Neuron (in vitro differentiated cells): ENCODE data around the gene SLC37A1.

Source experiments
- H2AFZ ChIP-seq: one replicate; pipeline ENCODE4 v1.6.1; 2013; ENCODE audit warnings: low read depth, mild to moderate bottlenecking, inconsistent platforms, low read length, moderate library complexity
- H3K27me3 ChIP-seq: one replicate; pipeline ENCODE4 v1.6.1; 2013; ENCODE audit warnings: low read length; ENCODE audit not compliant: insufficient read depth
- H3K36me3 ChIP-seq: one replicate; pipeline ENCODE4 v1.6.1; 2013; ENCODE audit warnings: low read length; ENCODE audit not compliant: insufficient read depth
- H3K4me1 ChIP-seq: one replicate; pipeline ENCODE4 v1.6.1; 2013; ENCODE audit warnings: low read length; ENCODE audit not compliant: insufficient read depth
- H3K4me3 ChIP-seq: 2 replicates; pipeline ENCODE4 v1.5.1; 2013; ENCODE audit warnings: mild to moderate bottlenecking, low read length, moderate library complexity
- H3K9me3 ChIP-seq: one replicate; pipeline ENCODE4 v1.6.1; 2013; ENCODE audit warnings: low read length

SLC37A1 gene

DNA sequence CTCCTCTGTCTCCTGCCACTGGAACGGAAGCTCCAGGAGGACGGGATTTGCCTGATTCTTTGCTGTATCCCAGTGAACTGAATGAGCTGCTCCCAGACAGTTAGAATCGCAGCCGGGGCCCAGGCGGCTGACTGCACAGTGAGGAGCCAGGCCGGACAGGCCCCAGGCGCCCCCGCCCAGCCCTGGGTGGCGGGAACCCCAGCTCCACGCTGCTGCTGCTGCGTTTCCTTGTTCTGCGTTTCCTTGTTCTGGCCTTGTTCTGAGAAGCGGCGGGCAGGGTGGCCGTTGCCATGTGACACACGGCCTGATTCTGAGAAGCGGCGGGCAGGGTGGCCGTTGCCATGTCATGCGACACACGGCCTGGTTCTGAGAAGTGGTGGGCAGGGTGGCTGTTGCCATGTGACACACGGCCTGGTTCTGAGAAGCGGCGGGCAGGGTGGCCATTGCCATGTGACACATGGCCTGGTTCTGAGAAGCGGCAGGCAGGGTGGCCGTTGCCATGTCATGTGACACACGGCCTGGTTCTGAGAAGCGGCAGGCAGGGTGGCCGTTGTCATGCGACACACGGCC lies 56.2 kb downstream of the SLC37A1 start:
- H3K4me3 ChIP-seq = no peak overlapping the region
- H2AFZ ChIP-seq = no peak overlapping the region
- H3K27me3 ChIP-seq = no peaks in the 10 kb centered on the region
- no peaks in the 10 kb centered on the region for H3K36me3 ChIP-seq
- peaks cover 4% of the 10 kb centered on the region for H3K9me3 ChIP-seq
- H3K4me1 ChIP-seq = peaks cover 13% of the 10 kb centered on the region

DNA sequence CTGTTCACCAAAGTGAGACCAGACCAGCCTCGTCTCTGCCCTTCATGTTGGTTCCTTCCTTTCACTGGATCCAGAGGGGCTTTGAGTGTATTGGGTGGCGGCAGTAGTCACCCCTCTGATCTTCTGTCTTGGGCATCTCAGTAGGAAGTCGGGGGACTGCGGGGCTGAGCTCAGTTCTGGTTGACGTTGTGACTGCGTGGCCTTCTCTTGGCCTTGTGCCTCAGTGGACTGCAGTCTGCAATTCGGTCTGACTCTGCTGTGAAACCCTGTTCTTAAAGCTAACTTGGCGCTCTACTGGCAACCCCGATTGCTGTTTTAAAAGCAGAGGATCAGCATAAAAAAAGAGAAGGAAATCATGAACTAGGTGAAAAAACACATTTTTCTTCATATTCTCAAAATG lies 56.7 kb downstream of the SLC37A1 start:
- H3K27me3 ChIP-seq = no peaks in the 10 kb centered on the region
- H3K9me3 ChIP-seq = peaks cover 2% of the 10 kb centered on the region
- H3K36me3 ChIP-seq = no peaks in the 10 kb centered on the region
- no peak overlapping the region for H3K4me3 ChIP-seq
- H3K4me1 ChIP-seq = peaks cover 13% of the 10 kb centered on the region
- no peak overlapping the region for H2AFZ ChIP-seq

DNA sequence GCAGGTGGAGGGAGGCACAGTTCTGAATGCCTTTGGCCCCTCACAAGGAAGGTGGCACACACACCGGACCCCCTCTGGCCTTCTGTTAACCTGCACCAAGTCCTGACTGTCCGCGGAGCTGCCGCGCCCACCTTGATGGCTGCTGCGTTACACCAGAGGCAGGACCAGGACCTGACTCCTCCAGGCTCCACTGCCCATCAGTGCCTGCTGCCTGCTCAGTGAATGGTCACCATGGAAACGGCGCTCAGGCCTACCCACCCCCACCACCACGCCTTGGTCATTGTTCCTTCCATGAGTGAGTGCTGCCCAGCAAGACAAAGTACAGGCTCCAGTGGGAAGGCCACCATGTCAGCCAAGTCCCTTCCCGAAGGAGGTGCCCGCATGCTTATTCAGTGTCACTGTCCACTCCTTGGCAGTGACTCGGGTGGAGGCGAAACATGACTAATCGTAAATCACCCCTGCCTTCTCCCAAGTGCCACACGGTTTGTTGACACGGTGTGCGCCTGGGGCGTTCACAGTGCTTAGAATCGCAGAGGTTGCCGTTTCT lies 57.3 kb downstream of the SLC37A1 start:
- Histone ChIP-seq H3K9me3 (peaks cover 2% of the 10 kb centered on the region), H3K27me3 (no peaks in the 10 kb centered on the region), H3K4me1 (peaks cover 13% of the 10 kb centered on the region), H2AFZ (no peak overlapping the region), H3K4me3 (no peak overlapping the region), H3K36me3 (no peaks in the 10 kb centered on the region)

DNA sequence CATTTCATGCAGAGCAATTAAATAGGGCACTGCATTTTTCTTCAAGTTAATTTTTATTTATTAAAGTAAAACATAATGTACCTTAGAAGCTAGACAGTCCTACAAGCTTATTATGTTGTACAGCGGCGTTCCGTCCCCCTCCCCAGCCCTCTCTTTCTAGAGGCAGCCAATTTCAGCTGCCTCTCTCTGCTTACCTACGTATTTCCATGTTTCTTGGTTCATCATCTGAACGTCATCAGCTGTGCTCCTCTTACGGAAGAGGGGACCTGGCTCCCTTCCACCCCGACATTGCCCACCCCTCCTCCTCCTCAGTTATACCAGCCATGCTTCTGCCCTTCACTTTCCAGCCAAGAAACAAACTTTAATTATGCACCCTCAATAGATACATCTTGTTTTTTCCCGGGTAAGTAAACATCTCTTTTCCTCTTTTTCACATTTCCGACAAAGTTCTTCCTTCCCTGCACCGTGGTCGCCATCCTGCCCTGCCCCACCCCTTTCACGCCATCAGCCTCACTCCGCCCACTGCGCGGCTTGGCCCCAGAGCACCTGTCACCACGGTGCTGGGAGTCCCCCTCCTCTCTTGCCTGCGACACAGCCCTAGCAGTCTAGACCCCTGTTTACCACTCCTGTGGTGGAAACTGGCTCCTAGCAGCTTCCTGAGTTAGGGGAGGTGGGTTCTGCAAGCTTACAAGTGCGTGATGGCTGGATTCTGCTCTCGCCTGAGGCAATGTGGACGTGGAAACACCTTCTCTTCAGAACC lies 57.9 kb downstream of the SLC37A1 start:
- Histone ChIP-seq H2AFZ (no peak overlapping the region), H3K9me3 (peaks cover 2% of the 10 kb centered on the region), H3K36me3 (no peaks in the 10 kb centered on the region), H3K4me3 (no peak overlapping the region), H3K4me1 (peaks cover 13% of the 10 kb centered on the region), H3K27me3 (no peaks in the 10 kb centered on the region)

DNA sequence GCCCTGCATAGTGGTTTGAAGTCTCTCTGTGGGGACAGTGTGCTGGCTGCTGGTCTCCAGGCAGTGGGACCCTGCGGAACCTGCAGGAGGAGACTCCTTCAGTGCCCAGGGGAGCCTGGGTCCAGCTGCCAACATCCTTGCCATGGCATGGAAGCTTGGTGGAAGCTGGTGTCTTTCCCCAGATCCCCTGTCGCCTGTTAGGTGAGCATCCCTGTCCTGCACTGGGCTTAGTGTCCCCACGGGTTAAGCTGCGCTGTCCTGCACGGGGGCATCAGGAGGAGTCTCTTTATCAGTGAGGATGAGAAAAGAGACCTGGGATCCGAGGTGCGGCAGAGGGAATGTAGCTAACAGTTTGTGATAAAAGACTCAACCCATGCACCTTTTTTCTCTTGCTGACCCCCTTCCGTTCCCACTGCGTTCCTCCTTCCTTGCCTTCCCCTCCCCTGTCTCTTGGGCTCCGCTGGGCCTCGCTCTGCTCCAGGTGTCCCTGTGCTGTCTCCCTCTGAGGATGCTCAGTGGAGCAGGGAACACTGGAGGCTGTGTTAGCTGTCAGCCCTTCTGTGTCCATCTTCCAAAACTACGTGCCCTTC lies 59.3 kb downstream of the SLC37A1 start:
- Histone ChIP-seq H3K4me3 (no peak overlapping the region), H2AFZ (no peak overlapping the region), H3K9me3 (peaks cover 6% of the 10 kb centered on the region), H3K36me3 (no peaks in the 10 kb centered on the region), H3K4me1 (peaks cover 13% of the 10 kb centered on the region), H3K27me3 (no peaks in the 10 kb centered on the region)

DNA sequence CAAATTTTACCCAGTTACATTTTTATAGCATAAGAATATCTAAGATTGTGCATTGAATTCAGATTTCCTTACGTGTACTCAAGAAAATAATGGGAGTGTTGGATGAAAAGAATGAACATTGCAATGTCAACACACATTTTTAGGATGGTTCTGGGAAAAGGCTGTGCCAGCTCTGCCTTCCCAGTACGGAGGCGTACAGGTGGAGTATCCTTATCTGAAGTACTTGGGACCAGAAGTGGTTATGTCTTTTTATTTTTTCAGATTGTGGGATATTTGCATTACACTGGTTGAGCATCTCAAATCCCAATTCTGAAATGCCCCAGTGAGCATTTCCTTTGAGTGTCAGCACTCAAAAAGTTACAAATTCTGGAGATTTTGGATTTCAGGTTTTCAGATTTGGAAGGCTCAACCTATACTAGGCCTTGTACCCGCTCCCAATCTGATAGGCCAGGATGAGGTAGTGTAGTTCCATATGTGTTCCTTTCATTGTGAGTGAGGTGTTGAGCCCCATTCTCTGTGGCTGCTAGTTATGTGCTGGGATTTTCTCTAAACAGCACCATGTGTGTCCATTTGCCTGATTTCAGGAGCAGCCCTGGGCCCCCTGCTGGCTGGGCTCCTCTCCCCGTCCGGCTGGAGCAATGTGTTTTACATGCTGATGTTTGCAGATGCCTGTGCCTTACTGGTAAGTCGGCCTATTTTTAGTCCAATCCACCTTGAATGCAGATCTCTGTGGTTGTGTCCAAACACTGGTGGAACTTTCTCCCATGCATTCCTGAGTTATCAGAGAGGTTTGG lies 60.8 kb downstream of the SLC37A1 start:
- H3K4me3 ChIP-seq = no peak overlapping the region

DNA sequence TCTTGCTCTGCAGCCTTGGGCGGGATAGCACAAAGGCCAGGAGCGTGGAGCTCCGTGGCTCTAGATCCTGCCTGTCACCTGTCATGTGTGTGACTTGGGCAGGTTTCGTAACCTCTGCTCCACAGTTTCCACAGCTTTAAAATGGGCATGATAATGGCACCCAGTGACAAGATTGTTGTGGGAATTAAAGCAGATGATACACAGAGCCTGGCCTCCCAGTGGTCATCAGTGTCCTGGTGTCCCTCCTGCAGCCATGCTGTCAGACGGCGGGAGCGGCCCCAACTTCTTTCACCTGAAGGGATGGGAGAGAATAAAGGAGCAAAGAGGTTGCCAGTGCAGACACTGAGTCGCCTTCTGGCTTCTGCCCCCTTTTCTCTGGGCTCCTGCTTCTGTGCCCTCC lies 61.5 kb downstream of the SLC37A1 start:
- Histone ChIP-seq H3K4me3 (no peak overlapping the region), H3K27me3 (peaks cover 5% of the 10 kb centered on the region), H2AFZ (no peak overlapping the region), H3K36me3 (no peaks in the 10 kb centered on the region), H3K4me1 (peaks cover 13% of the 10 kb centered on the region), H3K9me3 (peaks cover 9% of the 10 kb centered on the region)

More for the DNA sequence above, 60.8 kb downstream of the SLC37A1 start:
- Histone ChIP-seq H2AFZ (no peak overlapping the region), H3K4me1 (peaks cover 13% of the 10 kb centered on the region), H3K36me3 (no peaks in the 10 kb centered on the region), H3K27me3 (peaks cover 3% of the 10 kb centered on the region), H3K9me3 (peaks cover 7% of the 10 kb centered on the region)

DNA sequence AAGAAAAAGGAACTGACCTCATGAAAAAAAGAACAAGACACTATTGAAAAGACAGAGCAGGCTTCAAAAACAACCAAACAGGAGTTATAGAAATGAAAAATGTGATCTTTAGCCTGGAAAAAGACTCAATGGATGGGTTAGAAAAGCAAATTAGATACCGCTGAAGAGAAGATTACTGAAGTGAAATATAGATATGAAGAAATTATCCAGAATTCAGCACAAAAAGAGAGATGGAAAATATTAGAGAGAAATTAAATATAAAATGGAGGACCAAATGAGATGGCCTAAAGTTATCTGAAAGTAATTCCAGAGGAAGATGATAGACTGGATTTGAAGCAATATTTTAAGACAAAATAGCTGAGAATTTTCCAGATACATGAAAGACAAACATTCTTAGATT lies 63.0 kb downstream of the SLC37A1 start:
- H2AFZ ChIP-seq = no peak overlapping the region
- H3K36me3 ChIP-seq = no peaks in the 10 kb centered on the region
- H3K27me3 ChIP-seq = peaks cover 5% of the 10 kb centered on the region
- H3K4me3 ChIP-seq = no peak overlapping the region
- no peaks in the 10 kb centered on the region for H3K4me1 ChIP-seq
- peaks cover 9% of the 10 kb centered on the region for H3K9me3 ChIP-seq

DNA sequence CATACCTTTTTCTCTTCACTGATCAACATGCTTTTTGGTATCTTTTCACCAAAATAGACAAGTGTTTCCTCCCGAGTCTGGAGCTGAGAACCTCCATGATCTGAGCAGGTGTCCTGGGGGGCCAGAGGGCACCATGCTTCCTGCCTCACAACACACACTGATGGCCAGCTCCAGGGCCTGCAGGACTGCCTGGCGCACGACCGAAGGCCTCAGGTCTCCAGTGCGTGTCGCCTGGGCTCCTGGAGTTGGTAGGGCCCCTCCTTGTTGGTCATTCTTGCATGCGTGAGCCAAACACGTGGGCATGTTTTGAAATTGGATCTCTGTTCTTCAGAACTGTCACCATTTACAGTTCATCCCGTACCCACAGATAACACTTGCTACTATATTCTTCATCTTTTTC lies 64.4 kb downstream of the SLC37A1 start:
- no peaks in the 10 kb centered on the region for H3K36me3 ChIP-seq
- H3K27me3 ChIP-seq = peaks cover 5% of the 10 kb centered on the region
- no peak overlapping the region for H2AFZ ChIP-seq
- H3K9me3 ChIP-seq = peaks cover 9% of the 10 kb centered on the region
- H3K4me3 ChIP-seq = no peak overlapping the region
- H3K4me1 ChIP-seq = no peaks in the 10 kb centered on the region

DNA sequence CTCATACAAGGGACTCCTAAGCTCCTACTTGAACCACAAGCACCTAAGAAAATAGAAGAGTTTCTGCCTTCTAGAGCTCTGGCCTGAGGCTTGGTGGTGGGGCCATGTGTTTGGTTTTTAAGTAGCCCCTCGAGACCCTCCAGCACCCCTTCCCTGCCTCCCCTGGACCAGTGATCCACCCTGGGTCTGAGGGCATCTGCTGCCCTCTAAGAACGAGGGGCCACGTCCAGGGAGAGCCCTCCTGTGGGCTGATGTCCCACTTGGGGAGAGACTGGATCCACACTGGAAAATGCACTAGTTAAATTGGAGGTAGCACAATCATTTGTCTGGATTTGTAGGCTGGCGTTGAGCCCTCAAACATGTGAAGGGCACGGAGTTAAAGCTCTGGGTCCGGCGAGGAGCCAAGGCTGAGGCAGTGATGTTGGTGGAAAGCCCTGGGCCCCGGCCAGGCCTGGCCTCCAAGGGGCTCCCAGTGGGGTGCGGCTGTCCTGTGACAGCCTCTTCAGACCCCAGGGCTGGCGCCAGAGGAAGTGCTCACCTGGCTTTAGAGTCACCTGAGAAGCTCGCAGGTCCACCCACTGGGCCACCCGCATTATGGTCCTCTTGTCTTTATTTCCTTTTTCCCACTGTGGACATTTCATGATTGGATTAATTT lies 65.2 kb downstream of the SLC37A1 start:
- Histone ChIP-seq H3K4me1 (no peaks in the 10 kb centered on the region), H3K4me3 (no peak overlapping the region), H3K36me3 (no peaks in the 10 kb centered on the region), H3K9me3 (peaks cover 9% of the 10 kb centered on the region), H3K27me3 (peaks cover 11% of the 10 kb centered on the region), H2AFZ (no peak overlapping the region)

DNA sequence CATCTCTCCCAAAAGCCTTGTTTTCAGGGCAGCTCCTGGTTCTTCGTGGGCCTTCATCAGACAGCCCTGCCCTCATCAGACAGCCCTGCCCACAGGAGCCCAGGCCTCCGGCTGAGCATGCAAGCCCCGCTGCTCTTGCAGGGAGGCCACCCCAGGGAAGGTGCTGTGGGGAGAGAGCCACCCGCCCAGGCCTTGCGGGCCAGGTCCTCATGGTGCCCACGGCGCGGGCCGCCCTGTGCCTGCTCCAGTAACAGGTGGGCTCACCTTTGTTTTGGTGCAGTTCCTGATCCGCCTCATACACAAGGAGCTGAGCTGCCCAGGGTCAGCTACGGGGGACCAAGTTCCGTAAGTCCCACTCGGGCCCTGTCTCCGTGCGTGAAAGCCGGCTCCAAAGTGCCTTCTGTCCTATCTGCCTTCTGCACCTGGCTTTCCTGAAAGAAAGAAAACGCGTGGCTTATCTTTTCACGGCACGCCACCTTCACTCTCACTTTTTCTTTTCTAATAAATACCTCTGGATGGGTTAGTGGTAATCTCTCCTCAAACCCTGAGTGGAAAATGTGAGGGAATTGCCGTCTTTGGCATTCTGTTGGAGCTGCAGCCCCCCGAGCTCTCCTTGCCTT lies 65.9 kb downstream of the SLC37A1 start:
- Histone ChIP-seq H3K4me3 (no peak overlapping the region), H3K36me3 (no peaks in the 10 kb centered on the region), H3K9me3 (peaks cover 9% of the 10 kb centered on the region), H2AFZ (no peak overlapping the region), H3K27me3 (peaks cover 12% of the 10 kb centered on the region), H3K4me1 (no peaks in the 10 kb centered on the region)

DNA sequence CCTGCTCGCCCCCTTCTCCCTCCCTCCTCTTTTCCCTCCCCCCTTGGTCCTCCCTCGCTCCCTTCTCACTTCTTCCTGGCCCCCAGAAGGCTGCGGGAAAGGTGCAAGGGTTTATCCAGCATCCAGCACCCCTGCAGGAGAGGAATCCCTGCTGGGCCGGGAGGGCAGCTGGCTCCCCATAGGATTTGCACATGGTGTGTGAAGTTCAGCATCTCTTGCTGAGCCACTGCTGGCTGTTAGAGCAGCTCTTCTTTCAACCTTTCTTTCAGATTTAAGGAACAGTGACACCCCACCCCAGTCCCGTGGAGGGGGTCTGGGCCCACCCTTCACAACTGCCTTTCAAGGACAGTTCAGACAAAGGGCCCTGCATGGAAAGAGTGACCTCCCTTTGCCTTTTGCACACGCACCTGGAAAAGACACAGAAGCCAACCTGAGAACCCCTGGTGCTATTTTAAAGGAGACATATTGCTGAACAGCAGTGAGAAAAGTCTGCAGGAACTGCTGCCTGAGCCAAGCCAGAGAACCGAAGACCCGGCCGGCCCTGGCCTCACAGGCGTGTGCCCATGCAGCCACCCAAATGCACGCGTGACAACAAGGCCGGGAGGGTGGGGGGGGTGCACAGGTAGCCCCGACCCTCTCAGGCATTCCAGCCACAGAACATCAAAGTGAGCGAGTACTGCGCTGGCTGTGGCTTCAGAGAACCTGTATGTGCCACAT lies 66.6 kb downstream of the SLC37A1 start:
- Histone ChIP-seq H3K4me1 (no peaks in the 10 kb centered on the region), H3K9me3 (peaks cover 9% of the 10 kb centered on the region), H3K36me3 (no peaks in the 10 kb centered on the region), H2AFZ (no peak overlapping the region), H3K27me3 (peaks cover 12% of the 10 kb centered on the region), H3K4me3 (no peak overlapping the region)
